Fibroblast of peridontal ligament (primary cell): Measurements from ENCODE around the gene CEP85L.

Experiments used
- DNase-seq: peaks from one replicate; pipeline ENCODE4 v3.0.0-alpha.2; 2010; ENCODE audit errors: extremely low read depth

The CEP85L gene

GRCh38 chr6:118660218-118660569, 8.8 kb upstream of the CEP85L start:
- DNase-seq: no peak

GRCh38 chr6:118659513-118660217, 8.3 kb upstream of the CEP85L start:
- no peak for DNase-seq

- DNase-seq: no peak
These were observed 5.6 kb upstream of the CEP85L start for GRCh38 chr6:118656847-118657451.

- no peak for DNase-seq
These were observed 742 bp upstream of the CEP85L start for GRCh38 chr6:118652051-118652615.

GRCh38 chr6:118650582-118651281, 659 bp downstream of the CEP85L start:
- no peak for DNase-seq

GRCh38 chr6:118649918-118650581, 1.3 kb downstream of the CEP85L start:
- DNase-seq: peak; percentile 53

- DNase-seq: no peak
These were observed 2.4 kb downstream of the CEP85L start for GRCh38 chr6:118648866-118649554.

- no peak for DNase-seq
These were observed 4.4 kb downstream of the CEP85L start for GRCh38 chr6:118646977-118647376.

- no peak for DNase-seq
These were observed 6.0 kb downstream of the CEP85L start for GRCh38 chr6:118645395-118645794.

- DNase-seq: no peak
These were observed 7.4 kb downstream of the CEP85L start for GRCh38 chr6:118644007-118644406.

GRCh38 chr6:118641042-118641441, 10.3 kb downstream of the CEP85L start:
- no peak for DNase-seq

- no peak for DNase-seq
These were observed 12.1 kb downstream of the CEP85L start for GRCh38 chr6:118639054-118639964.

GRCh38 chr6:118638288-118638687, 13.1 kb downstream of the CEP85L start:
- no peak for DNase-seq

GRCh38 chr6:118635909-118636735, 15.3 kb downstream of the CEP85L start:
- no peak for DNase-seq

- DNase-seq: no peak
These were observed 19.0 kb downstream of the CEP85L start for GRCh38 chr6:118632359-118632758.

GRCh38 chr6:118630923-118631322, 20.5 kb downstream of the CEP85L start:
- DNase-seq: no peak

GRCh38 chr6:118630067-118630466, 21.3 kb downstream of the CEP85L start:
- no peak for DNase-seq

- no peak for DNase-seq
These were observed 23.7 kb downstream of the CEP85L start for GRCh38 chr6:118627724-118628123.

GRCh38 chr6:118625833-118626232, 25.6 kb downstream of the CEP85L start:
- DNase-seq: no peak
